T-helper 22 cell (primary cell): ENCODE data around the gene AIFM3.

Source experiments
- DNase-seq: peaks from one replicate; pipeline ENCODE4 v3.0.0-alpha.2; 2020; ENCODE audit warnings: low read depth

AIFM3 gene

GRCh38 chr22:21028277-21029251 lies 61.5 kb downstream of the AIFM3 start:
- no peak for DNase-seq

GRCh38 chr22:21029486-21030025 lies 62.5 kb downstream of the AIFM3 start:
- no peak for DNase-seq

- no peak for DNase-seq
These were observed 63.0 kb downstream of the AIFM3 start for GRCh38 chr22:21030032-21030431.
